H9 (cell line): ENCODE data around the gene CCDC194. TPM values are rescaled to one million over a fixed set of nuclear protein-coding genes. Genes with fewer than 3 reads are reported as not detected.

Experiments used
- DNase-seq: peaks from one replicate; pipeline ENCODE4 v3.0.0-alpha.2; 2017
- H2AFZ ChIP-seq: one replicate; pipeline ENCODE4 v1.6.1; 2013; ENCODE audit warnings: mild to moderate bottlenecking, low read length, control low read depth, moderate library complexity
- H2AK5ac ChIP-seq: 2 replicates; pipeline ENCODE4 v1.6.1; 2013; ENCODE audit warnings: low read length, control low read depth, mixed read lengths; ENCODE audit not compliant: insufficient read length
- H2BK120ac ChIP-seq: one replicate; pipeline ENCODE4 v1.6.1; 2013; ENCODE audit warnings: low read depth, mild to moderate bottlenecking, low read length, control low read depth, inconsistent platforms; ENCODE audit not compliant: poor library complexity, severe bottlenecking
- H2BK12ac ChIP-seq: 2 replicates; pipeline ENCODE4 v1.6.1; 2013; ENCODE audit warnings: low read length, control low read depth, mixed read lengths, low read depth; ENCODE audit not compliant: insufficient read length
- H2BK15ac ChIP-seq: 2 replicates; pipeline ENCODE4 v1.6.1; 2013; ENCODE audit warnings: low read depth, low read length, control low read depth
- H2BK20ac ChIP-seq: one replicate; pipeline ENCODE4 v1.6.1; 2013; ENCODE audit warnings: low read depth, mild to moderate bottlenecking, low read length, control low read depth, inconsistent platforms; ENCODE audit not compliant: poor library complexity, severe bottlenecking
- H2BK5ac ChIP-seq: 2 replicates; pipeline ENCODE4 v1.6.1; 2013; ENCODE audit warnings: low read length, control low read depth, mixed read lengths; ENCODE audit not compliant: insufficient read length
- H3K14ac ChIP-seq: 2 replicates; pipeline ENCODE4 v1.6.1; 2013; ENCODE audit warnings: low read length, control low read depth; ENCODE audit not compliant: insufficient read depth
- H3K18ac ChIP-seq: 2 replicates; pipeline ENCODE4 v1.6.1; 2013; ENCODE audit warnings: low read depth, mild to moderate bottlenecking, mixed read lengths, low read length, control low read depth; ENCODE audit not compliant: insufficient read length
- H3K23ac ChIP-seq: 2 replicates; pipeline ENCODE4 v1.6.1; 2013; ENCODE audit warnings: low read length, control low read depth, mixed read lengths, low read depth; ENCODE audit not compliant: insufficient read length
- H3K23me2 ChIP-seq: 2 replicates; pipeline ENCODE4 v1.6.1; 2013; ENCODE audit warnings: low read depth, mild to moderate bottlenecking, mixed read lengths, low read length, control low read depth; ENCODE audit not compliant: insufficient read length, poor library complexity, severe bottlenecking
- H3K27ac ChIP-seq: 2 replicates; pipeline ENCODE4 v1.5.1; 2013; ENCODE audit warnings: low read length, control low read depth, mixed read lengths, low read depth; ENCODE audit not compliant: insufficient read length
- H3K27me3 ChIP-seq: 2 replicates; pipeline ENCODE4 v1.6.1; 2013; ENCODE audit warnings: low read length, control low read depth, inconsistent platforms; ENCODE audit not compliant: insufficient read depth
- H3K4ac ChIP-seq: 2 replicates; pipeline ENCODE4 v1.6.1; 2013; ENCODE audit warnings: low read depth, mild to moderate bottlenecking, control low read depth, inconsistent platforms, low read length, moderate library complexity
- H3K4me1 ChIP-seq: 2 replicates; pipeline ENCODE4 v1.6.1; 2013; ENCODE audit warnings: low read length, control low read depth, inconsistent platforms; ENCODE audit not compliant: insufficient read depth
- H3K4me2 ChIP-seq: 2 replicates; pipeline ENCODE4 v1.6.1; 2013; ENCODE audit warnings: low read length, control low read depth, mixed read lengths; ENCODE audit not compliant: insufficient read length, insufficient read depth
- H3K56ac ChIP-seq: 2 replicates; pipeline ENCODE4 v1.6.1; 2013; ENCODE audit warnings: low read depth, mild to moderate bottlenecking, mixed read lengths, low read length, control low read depth; ENCODE audit not compliant: insufficient read length
- H3K79me1 ChIP-seq: 2 replicates; pipeline ENCODE4 v1.6.1; 2013; ENCODE audit warnings: low read depth, mild to moderate bottlenecking, moderate library complexity, low read length, control low read depth, inconsistent platforms; ENCODE audit not compliant: insufficient read depth, poor library complexity, severe bottlenecking
- H3K79me2 ChIP-seq: 2 replicates; pipeline ENCODE4 v1.6.1; 2013; ENCODE audit warnings: low read length, control low read depth, inconsistent platforms; ENCODE audit not compliant: insufficient read depth
- H3K9ac ChIP-seq: 2 replicates; pipeline ENCODE4 v1.6.1; 2013; ENCODE audit warnings: low read length, control low read depth, mixed read lengths; ENCODE audit not compliant: insufficient read length; ENCODE audit errors: extremely low read depth
- H3K9me3 ChIP-seq: one replicate; pipeline ENCODE4 v1.6.1; 2013; ENCODE audit warnings: low read depth, low read length, inconsistent platforms; ENCODE audit not compliant: control insufficient read depth
- H3T11ph ChIP-seq: one replicate; pipeline ENCODE4 v1.6.1; 2013; ENCODE audit warnings: mild to moderate bottlenecking, low read length, control low read depth, inconsistent platforms
- H4K20me1 ChIP-seq: one replicate; pipeline ENCODE4 v1.6.1; 2013; ENCODE audit not compliant: control insufficient read depth, insufficient read length, insufficient read depth
- H4K5ac ChIP-seq: 2 replicates; pipeline ENCODE4 v1.6.1; 2013; ENCODE audit warnings: low read depth, mild to moderate bottlenecking, mixed read lengths, low read length, control low read depth; ENCODE audit not compliant: insufficient read length
- H4K8ac ChIP-seq: replicated peaks from 2 replicates; pipeline ENCODE4 v1.6.1; 2013; ENCODE audit warnings: low read length, control low read depth, mixed read lengths, low read depth; ENCODE audit not compliant: insufficient read length
- H4K91ac ChIP-seq: 2 replicates; pipeline ENCODE4 v1.6.1; 2013; ENCODE audit warnings: low read depth, mild to moderate bottlenecking, moderate library complexity, mixed read lengths, low read length, control low read depth; ENCODE audit not compliant: insufficient read length
- H3K27ac Mint-ChIP-seq, 3 experiments: 2 replicates in 2 of 3; 3 replicates in 1 of 3; pipeline ENCODE4 v1.8.0; 2020 to 2021; ENCODE audit warnings: mixed read lengths in 3 of 3, mild to moderate bottlenecking in 1 of 3, moderate library complexity in 1 of 3
- H3K27me3 Mint-ChIP-seq: 2 replicates; pipeline ENCODE4 v1.8.0; 2021; ENCODE audit warnings: low read depth, mild to moderate bottlenecking, moderate library complexity, mixed read lengths
- H3K36me3 Mint-ChIP-seq, 3 experiments: 2 replicates in 2 of 3; 3 replicates in 1 of 3; pipeline ENCODE4 v1.8.0; 2020 to 2021; ENCODE audit warnings: low read depth in 3 of 3, mixed read lengths in 3 of 3; ENCODE audit not compliant: insufficient read depth in 1 of 3
- H3K4me1 Mint-ChIP-seq, 2 experiments: 2 replicates each; pipeline ENCODE4 v1.8.0; 2020; ENCODE audit warnings: mixed read lengths in 2 of 2
- H3K4me3 Mint-ChIP-seq, 2 experiments: 2 replicates in 1 of 2; 3 replicates in 1 of 2; pipeline ENCODE4 v1.8.0; 2020 to 2021; ENCODE audit warnings: mild to moderate bottlenecking in 2 of 2, mixed read lengths in 2 of 2, moderate library complexity in 1 of 2
- H3K9me3 Mint-ChIP-seq, 2 experiments: 2 replicates in 1 of 2; 3 replicates in 1 of 2; pipeline ENCODE4 v1.8.0; 2020; ENCODE audit warnings: mild to moderate bottlenecking in 2 of 2, mixed read lengths in 2 of 2, moderate library complexity in 1 of 2
- CTCF ChIP-seq: fragments of 200-600 bp; sonication (generic); conservative IDR thresholded peaks from 3 replicates; pipeline ENCODE4 v1.8.0; 2021; ENCODE audit warnings: antibody characterized with exemption, mild to moderate bottlenecking
- WGBS: extraction: QIAGEN DNeasy Blood & Tissue Kit; methylation state at CpG from one replicate; pipeline ENCODE4 v1.1.7; 2013; ENCODE audit warnings: missing lambda C conversion rate, low lambda C conversion rate, mixed read lengths; ENCODE audit not compliant: insufficient read length; ENCODE audit errors: extremely low coverage; 5-methylcytosine and 5-hydroxymethylcytosine counted together
- total RNA-seq: library from RNA; stranded (reverse); gene quantifications from 2 replicates; pipeline ENCODE4 v1.2.1, GENCODE V29; 2021

CCDC194 gene
- total RNA-seq, 1 experiment from 2014 or later: 0.68 TPM

GRCh38 chr19:17347877-17348276, 46.1 kb downstream of the CCDC194 start:
- no peak overlapping the region for H3K23ac ChIP-seq
- H3K27me3 ChIP-seq: no peaks in the 10 kb centered on the region
- H4K20me1 ChIP-seq: no peaks in the 10 kb centered on the region
- H3K9ac ChIP-seq: no peak overlapping the region
- H3K27ac Mint-ChIP-seq: peak overlapping the region in 1 of 3 experiments; percentile 34; a peak in 2 of 7 replicates
- H3K4me1 ChIP-seq: no peaks in the 10 kb centered on the region
- H2BK120ac ChIP-seq: no peak overlapping the region
- no peaks in the 10 kb centered on the region for H3K79me1 ChIP-seq
- H3K23me2 ChIP-seq: no peaks in the 10 kb centered on the region
- H2BK5ac ChIP-seq: no peak overlapping the region
- no peak overlapping the region for H3K4me2 ChIP-seq
- H3K27ac ChIP-seq: no peak overlapping the region
- no peak overlapping the region for H4K91ac ChIP-seq
- no peak overlapping the region for H3T11ph ChIP-seq
- no peaks in the 10 kb centered on the region; a peak in 2 of 5 replicates for H3K9me3 Mint-ChIP-seq
- peaks cover 13 to 20% of the 10 kb centered on the region in 2 experiments for H3K4me1 Mint-ChIP-seq
- no peak overlapping the region for H3K56ac ChIP-seq
- H3K18ac ChIP-seq: no peak overlapping the region
- no peak overlapping the region for H3K4me3 Mint-ChIP-seq
- no peak for DNase-seq
- no CpG with 5 or more reads among the region's 2 CpGs for WGBS
- no peak for TF ChIP-seq CTCF
- no peak overlapping the region for H2AK5ac ChIP-seq
- H2BK15ac ChIP-seq: no peak overlapping the region
- H2BK12ac ChIP-seq: no peak overlapping the region
- no peaks in the 10 kb centered on the region for H3K79me2 ChIP-seq
- no peak overlapping the region for H2BK20ac ChIP-seq
- no peak overlapping the region for H3K14ac ChIP-seq
- H3K36me3 Mint-ChIP-seq: peaks cover 0 to 10% (median 1%) of the 10 kb centered on the region in 3 experiments; a peak in 4 of 7 replicates
- H4K5ac ChIP-seq: no peak overlapping the region
- H2AFZ ChIP-seq: no peak overlapping the region
- H3K9me3 ChIP-seq: no peaks in the 10 kb centered on the region
- H3K27me3 Mint-ChIP-seq: peaks cover 4% of the 10 kb centered on the region; the same call in 1 of the 2 replicates
- no peak overlapping the region for H3K4ac ChIP-seq
- no peak overlapping the region for H4K8ac ChIP-seq
